Suppressor macrophage treated with lipopolysaccharide for 1 hour (primary cell): ENCODE measurements around the gene ATP12A.

Source experiments
- DNase-seq, 3 donors: peaks; one replicate each; pipeline ENCODE4 v3.0.0-alpha.2; 2020 to 2022

ATP12A gene

GRCh38 chr13:24737042-24737441 lies 56.8 kb downstream of the ATP12A start:
- no peak for DNase-seq

- DNase-seq, result no peak
These were observed 58.2 kb downstream of the ATP12A start for GRCh38 chr13:24738366-24738847.

- DNase-seq, result no peak
These were observed 60.0 kb downstream of the ATP12A start for GRCh38 chr13:24740014-24740890.

GRCh38 chr13:24741016-24741662 lies 60.9 kb downstream of the ATP12A start:
- peak in 2 of 3 donors; percentile 15 to 16 for DNase-seq

- no peak for DNase-seq
These were observed 61.6 kb downstream of the ATP12A start for GRCh38 chr13:24741791-24742190.

- no peak for DNase-seq
These were observed 62.1 kb downstream of the ATP12A start for GRCh38 chr13:24742294-24742693.

GRCh38 chr13:24742977-24743376 lies 62.8 kb downstream of the ATP12A start:
- no peak for DNase-seq

GRCh38 chr13:24744247-24744646 lies 64.0 kb downstream of the ATP12A start:
- DNase-seq, result no peak

- DNase-seq, result no peak
These were observed 65.3 kb downstream of the ATP12A start for GRCh38 chr13:24745516-24745860.

GRCh38 chr13:24745861-24746617 lies 65.8 kb downstream of the ATP12A start:
- peak in 2 of 3 donors; percentile 25 to 47 for DNase-seq

- DNase-seq, result peak in 1 of 3 donors; percentile 13
These were observed 66.5 kb downstream of the ATP12A start for GRCh38 chr13:24746618-24747247.

GRCh38 chr13:24747248-24748060 lies 67.2 kb downstream of the ATP12A start:
- DNase-seq, result peak in 1 of 3 donors; percentile 11

GRCh38 chr13:24748061-24748400 lies 67.8 kb downstream of the ATP12A start:
- no peak for DNase-seq

GRCh38 chr13:24759197-24759596 lies 79.0 kb downstream of the ATP12A start:
- no peak for DNase-seq
